NCI-H226 (cell line): ENCODE results near the gene ASTN1.

Source experiments
- DNase-seq: peaks from one replicate; pipeline ENCODE4 v3.0.0-alpha.2; 2015

The ASTN1 gene

DNA sequence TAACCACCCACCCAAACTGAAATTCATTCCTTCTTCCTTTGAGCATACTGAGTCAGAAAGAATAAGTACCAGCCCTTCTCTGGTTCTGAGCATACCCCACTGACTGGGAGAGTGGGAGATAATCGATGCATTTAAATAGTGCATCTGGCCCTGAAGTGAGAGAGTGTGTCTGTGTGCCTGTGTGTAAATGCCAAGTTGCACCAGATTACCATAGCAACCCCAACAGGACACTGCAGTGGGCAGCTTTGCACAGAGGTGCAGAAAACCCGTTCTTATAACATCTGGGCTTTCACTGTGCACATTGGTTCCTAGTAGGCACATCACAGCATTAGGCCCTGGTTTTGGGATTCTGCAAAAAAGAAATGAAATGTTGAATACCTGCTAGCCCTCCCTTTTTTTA is 2.3 kb downstream of the ASTN1 start:
- DNase-seq = no peak

DNA sequence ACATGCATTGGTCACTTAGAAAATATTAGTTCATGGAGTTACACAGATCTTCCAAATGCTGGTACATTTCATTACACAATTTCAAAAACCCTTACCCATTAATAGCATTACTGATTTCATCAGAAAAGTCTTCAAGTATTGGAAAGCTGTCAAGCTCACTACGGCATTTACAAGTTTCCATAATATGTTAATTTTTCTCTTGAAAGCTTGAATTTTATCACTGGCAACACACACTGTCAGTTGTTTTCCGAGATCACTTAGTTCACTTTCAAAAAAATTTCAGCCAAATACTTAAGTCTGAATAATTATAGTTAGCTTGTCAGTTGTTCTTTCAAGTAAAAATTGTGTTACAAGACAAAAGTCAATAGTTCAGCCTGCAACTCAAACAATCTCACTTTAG is 18.0 kb downstream of the ASTN1 start:
- DNase-seq = no peak

DNA sequence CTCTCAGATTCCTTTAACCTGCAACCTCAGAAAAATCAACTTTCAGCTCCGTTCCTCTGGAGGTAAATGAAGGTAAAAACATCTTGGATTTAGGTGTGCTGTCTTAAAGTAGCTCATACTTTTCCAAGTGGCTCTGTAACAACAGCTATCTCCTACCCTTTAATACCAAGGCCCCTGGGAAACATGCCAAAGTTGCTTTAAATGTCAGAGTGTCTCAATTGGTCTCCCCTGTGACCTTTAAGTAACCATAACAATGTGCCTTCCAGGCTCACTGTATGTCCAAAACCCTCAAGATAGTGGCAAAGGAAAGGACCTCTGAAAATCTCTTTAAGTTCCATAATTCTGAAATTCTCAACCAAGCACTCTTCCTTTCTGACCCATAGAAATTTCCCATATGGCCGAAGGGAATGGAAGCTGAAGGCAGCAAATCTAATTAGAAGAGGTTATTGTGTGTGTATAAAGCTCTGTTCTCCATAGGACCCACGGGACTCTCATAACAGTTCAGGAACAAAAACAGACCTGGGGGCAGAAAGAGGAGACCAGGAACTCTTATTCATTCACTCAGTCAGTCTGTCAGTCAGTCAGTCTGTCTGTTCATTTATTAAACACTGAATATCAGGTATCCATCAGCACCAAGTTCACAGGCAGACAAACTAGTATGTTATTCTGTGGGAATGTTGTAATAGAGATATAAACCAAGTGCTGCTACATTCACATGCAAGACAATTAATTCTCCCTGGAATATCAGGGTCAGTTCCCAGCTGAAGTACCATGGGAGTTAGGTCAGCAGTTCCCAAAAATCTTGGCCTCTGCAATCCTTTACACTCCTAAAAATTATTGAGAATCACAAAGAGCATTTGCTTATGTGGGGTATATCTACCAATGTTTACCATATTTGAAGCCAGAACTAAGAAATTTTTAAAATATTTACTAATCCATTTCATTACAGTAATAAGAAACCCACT is 19.1 kb downstream of the ASTN1 start:
- no peak for DNase-seq

DNA sequence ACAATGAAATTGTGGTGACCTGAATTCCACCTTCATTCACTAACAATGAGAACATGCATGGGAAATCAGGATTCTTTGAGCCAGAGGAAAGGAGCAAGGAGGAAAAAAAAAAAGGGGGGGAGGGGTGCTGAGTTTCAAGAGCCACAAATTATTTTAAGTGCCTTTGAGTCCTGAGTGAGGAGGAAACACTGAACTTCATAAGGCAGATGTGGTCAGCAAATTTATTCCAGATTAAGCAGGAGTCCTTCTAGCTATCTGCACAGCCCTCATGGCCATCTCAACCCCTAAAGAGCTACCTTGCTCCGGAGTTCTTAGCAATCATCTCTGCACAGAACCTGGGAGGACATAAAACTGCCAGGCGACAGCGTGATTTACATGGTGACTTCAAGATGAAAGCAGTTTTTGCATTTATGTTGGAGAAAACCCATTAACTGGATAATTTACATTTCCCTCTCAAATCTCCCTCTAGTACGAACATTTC is 21.7 kb downstream of the ASTN1 start:
- no peak for DNase-seq

DNA sequence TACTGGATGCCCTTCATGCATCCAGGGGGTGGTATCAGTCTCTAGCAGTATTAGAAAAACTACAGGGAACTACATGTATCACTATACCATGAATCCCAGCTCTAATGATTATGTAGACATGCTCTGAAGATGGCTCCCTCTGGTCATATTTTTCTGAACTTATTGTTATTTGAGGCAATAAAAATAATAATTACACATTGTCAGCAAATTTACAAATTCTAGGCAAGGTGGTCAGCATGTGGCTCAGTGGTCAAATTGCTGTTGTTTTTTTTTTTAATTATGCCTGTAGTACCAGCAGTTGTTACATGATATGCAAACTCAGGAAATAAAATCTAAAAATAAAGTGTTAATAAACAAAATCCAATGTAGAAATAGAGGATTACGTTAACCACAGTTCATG is 22.5 kb downstream of the ASTN1 start:
- no peak for DNase-seq

DNA sequence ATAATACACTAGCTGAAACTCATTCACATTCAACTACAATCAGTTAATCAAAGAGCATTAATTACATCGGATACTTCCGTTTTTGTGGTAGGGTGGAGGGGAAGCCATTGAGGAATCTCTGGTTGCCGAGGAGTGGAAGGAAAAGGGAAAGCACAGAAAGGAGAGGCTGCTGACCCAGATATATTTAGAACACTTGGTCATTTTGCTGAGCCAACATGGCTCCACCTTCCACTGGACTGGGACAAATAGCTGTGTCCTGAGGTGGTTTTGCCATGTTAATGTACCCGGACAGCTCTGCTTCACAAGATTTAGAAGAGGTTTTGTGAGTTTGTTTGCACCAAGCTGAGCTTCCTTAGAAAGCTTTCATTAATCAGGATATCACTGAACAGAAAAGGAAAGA is 26.2 kb downstream of the ASTN1 start:
- no peak for DNase-seq

DNA sequence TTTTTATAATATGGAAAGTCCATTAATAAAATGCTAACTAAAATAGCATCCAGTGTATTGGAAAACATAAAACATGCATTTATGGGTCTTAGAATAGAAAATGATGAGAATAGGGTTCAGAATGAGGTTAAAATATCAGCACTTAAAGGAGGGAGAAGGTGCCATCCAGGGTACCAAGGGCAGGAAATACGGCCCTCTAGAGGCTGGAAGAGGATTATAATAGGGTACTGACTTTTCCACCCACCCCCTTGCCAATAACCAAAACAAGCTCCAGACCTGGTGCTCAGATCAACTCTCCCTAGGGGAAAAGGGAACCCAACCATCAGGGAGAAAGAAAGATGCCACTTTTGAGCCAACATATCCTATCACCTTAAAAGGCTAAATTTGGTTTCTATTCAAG is 26.7 kb downstream of the ASTN1 start:
- DNase-seq = no peak

DNA sequence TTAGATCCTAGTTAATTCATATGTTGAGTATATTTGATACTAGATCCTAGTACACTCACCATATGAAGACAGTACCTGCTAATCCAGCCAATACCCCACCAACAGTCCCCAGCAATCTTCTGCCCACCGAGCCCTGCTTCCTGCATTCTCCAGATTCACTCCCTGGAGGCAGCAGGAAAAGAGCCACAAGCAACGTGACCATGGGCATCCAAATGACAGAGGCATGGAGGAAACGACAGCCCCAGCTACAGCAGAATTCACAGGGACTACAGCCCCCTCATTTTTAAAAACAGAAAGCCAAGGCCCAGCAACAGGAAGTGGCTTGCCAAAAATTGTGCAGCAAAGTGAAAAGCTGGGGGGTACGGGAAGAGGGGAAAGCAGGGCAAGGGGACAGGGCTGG is 29.3 kb downstream of the ASTN1 start:
- no peak for DNase-seq

DNA sequence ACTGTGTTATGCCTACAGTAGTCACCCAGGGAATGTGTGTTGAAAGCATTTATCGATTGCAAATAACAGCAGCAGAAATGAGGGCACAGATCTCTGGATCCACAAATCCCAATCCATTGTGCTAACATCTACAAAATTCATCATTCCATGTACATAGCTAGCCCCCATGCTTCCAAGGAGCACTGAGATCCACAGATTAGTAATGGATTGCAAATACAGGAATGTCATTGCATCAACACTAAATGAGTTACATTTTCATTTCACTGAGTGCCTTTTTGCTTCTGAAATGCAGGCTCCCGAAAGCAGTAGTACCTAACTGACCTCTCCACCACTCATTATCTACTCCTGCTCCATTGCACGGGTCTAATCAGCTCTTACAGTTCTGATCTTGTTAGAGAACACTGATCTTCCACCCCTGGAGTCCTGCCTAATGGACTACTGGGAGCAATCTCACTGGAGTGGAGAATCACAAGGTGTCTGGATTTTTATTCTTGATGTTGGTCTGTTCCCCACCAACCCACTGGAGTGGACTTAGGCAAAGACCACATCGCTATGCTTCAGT is 30.5 kb downstream of the ASTN1 start:
- DNase-seq = no peak

DNA sequence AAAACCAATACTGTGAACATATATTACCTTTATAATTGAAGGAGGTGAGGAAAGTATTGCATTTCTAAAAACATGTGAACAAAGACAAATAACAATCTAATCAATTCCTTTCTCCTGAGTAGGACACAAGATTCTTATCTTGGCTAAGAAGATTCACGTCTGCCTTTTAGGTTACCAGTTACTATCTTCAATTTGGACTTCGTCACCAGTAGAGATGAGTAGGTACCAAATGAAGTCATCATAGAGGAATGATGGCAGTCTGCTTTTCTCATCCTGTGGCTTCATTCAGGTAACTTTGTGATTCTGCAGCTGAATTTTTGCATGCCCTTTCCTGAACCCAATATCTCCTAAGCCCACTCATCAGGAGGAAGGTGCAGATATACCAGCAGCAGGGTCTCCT is 32.4 kb downstream of the ASTN1 start:
- DNase-seq = no peak

DNA sequence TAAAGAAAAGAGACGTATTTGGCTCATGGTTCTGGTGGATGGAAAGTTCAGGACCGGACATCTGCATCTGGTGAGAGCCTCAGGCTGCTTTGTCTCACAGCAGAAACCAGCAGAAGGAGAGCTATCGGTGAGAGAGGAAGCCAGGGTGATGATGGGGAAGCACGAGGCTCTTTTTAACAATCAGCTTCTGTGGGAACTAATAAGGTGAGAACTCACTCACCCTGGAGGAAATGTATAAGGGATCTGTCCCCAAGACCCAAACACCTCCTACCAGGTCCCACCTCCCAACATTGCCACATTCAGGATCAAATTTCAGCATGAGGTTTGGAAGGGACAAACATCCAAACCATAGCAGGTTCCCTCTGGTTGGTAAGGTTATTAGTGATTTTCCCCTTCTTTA is 32.8 kb downstream of the ASTN1 start:
- DNase-seq = no peak

DNA sequence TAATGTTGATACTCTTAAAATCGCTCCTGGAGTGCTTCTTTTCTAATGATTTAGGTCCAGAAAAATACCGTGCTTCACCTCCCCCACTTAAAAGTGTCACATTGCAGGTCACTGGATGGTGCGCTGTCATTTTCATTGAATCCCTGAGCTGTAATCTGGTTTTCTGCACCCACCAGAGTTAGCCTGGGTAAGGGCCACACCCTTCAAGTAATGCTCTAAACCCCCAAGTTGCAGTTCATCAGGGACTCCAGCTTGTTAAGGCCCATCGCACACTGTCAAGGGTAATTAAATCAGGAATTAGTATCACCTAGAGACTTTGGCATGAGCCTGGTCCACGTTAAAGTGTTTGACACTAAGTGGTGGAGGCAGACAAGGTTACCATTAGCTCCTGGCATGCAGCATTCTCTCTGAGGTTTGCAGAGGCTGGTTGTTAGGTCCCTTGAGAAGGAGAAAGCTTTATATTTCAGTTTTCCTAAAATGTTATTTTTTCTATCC is 34.0 kb downstream of the ASTN1 start:
- no peak for DNase-seq

DNA sequence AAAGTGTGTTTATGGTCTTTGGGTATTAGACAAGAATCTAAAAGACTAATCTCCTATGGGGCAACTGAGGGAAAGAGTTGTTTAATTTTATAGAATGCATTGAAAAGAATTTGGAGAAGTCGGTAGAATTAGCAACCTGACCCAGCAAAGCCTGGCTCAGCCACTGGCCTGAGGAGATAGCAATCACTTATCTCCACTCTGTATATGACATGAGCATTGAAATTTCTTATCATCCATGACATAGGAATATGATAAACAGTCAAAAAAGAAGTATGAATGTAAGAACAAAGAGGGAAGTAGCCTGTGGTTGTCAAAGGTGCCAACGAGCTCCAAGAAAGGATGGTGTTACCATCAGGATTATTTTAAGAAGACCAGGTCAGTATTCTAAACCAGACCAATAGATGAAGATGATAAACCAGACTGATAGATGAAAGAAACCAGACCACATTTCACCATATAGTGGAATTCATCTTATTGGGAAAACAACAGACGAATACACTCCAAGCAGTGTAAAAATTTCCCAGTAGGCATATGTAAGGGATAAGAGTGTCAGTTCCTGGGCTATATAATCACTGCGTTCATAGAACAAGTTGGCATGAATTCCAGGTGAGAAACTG is 35.7 kb downstream of the ASTN1 start:
- DNase-seq = no peak

DNA sequence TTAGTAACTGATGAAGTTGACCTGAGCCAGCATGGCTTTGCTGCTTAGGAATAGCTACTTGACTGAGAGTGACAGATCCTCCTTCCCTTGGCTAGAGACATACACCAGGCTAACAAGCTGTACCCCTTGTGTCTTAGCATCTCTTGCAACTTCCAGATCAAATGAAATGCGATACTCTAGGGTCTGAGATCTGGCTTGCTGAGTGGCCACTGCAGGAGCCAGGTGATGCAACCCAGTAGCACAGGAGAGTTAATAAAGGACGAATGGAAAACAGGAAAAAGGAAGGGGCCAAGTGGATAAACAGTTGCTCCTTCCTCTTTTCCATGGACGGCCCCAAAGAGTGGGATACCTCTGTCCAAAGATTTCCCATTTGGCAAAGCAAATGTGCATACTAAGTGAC is 38.2 kb downstream of the ASTN1 start:
- no peak for DNase-seq

DNA sequence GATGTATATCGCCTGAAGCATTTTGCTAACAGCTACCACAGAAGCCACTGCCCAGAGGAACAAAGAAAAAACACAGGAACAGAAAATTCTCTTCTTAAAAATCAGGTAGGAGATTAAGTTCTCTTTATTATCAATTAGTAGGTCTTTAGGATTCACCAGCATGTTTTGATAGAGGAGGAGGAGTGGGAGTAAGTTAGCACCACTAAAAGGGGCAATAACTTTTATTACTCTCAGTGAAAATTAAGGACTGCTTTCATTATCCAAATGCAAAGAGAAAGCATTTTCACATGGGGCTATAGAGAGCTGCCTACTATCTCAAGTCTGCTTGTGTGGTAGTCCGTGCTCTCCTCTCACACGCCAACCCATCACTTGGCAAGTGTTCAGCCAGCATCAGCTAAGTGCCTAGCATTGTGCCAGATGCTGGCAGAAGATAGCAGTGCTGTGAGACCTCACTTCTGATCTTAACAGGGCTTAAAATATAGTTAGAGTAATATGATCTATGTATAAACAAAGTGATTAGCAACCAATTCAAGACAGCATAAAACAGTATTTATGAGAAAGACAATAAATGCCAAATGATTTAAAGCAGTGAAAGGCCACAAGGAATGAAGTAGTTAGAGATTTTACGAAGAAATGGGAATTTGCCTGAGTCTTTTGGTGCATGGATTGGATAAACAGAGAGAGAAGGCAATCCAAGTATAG is 39.8 kb downstream of the ASTN1 start:
- no peak for DNase-seq

DNA sequence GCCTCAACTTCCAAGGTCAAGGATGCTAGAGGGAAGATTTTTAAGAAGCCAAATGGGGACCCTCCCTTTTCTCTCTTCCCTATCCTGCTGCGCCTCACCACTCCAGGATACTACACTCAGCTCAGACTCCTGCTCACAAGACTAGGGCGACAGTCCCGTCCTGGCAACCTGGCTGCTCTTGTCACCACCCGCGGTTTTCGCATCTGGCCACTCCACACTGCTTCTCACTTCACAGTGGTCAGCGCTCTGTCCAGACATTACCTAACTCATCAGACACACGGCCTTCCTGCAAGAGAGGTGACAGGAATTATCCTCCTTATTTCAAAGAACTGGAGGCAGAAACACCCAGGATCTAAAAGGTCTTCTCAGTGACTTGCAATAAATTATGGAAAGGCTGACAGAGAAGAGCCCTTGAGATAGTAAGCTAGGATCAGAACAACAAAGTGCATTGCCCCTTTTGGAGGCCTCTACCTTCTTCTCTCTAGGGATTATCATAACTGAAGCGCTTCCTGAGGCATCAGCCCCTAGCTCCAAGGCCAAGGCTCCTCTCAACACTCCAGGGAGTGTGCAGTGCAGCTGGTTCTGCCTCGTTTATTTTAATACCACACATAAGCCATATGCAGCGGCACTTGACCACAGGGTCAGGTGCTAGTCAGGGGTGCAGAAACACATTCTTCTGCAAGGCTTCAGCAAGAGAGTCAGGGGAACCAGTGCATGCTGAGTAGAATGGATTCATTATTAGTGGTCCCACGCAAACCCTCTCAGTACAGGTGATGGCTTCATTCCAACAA is 41.9 kb downstream of the ASTN1 start:
- DNase-seq = no peak

DNA sequence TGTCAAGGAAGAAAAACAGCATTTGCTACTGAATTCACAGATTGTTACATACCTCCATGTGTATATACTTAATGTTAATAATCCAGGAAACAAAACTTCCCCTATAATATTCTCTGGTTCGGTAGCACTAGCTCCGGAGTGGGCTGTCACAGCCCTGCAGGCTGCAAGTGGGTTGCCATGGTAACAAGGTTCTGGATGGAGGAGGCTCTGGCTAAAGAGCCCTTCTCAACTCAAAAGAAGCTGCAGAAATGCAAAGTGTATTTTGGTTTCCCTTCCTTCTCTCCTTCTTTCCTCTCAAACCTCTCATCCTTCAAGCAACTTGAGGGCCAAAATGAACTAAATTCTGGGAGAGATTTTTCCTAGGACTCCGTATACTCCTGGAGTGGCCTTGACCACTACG is 45.2 kb downstream of the ASTN1 start:
- DNase-seq = no peak

DNA sequence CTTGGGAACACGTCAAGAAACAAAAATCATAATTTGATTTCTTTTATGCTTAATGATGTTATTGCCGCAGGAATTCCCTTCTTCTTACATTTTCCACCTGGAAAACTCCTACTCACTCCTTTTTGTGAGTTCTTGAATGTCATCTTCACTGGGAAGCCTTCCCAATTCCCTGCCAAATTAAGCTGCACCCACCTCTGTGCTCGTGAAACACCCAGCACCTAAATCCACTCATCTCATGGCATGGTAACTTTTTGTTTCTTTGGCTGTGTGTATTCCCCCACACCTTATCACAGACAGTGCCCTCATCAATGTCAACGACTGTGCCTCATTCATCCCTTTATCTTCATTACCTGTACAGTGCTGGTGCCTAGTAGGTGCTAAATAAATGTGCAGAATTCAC is 45.6 kb downstream of the ASTN1 start:
- no peak for DNase-seq

DNA sequence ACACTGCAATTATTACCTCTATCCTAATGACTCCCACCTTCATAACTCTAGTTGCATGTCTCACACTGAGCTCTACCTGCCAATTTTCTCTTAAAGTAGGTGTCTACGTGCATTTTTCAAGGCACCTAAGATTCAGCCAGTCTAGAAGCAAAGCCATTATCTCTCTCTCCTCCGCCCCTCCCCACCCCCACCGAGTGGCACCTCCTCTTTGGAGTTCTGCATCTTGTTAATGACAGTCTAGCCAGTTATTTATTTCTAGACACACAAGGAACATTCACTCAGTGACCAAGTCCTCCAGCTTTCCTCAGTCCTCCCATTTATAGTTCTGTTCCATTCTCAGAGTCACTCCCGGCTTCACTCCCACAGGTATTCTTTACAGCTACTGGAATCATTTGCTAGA is 47.6 kb downstream of the ASTN1 start:
- no peak for DNase-seq

DNA sequence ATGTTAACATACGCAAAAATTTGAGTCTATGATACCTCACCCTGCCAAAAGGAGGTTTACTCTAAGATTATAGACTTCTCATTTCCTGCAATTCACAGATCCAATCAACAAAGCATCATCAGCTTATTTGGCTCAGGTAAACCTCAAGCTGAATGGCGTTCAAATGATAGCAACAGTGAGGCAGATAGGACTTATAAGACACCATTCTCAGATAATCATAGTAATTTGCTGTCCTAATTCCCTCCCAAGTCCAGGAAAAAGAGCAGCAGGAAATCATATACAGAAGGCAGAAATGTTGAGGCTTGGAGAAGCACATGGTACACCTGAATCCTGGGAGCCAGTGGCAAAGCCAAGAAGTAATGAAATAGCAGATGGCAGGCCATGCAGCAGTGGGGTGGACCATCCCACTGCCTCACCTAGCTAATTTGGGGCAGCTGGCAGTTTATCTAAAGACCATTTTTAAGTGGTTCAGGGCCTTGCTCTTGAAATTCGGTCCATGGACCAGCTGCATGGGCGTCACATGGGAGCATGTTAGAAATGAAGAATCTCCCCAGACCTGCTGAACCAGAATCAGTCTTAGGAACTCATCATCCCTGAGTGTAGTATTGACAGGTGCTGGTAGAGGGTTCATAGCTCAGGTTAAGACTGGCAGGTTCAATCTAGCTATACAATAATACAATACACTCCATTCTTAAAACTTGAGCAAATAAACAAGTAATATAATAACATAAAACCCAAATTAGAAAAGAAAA is 57.7 kb downstream of the ASTN1 start:
- DNase-seq = no peak

DNA sequence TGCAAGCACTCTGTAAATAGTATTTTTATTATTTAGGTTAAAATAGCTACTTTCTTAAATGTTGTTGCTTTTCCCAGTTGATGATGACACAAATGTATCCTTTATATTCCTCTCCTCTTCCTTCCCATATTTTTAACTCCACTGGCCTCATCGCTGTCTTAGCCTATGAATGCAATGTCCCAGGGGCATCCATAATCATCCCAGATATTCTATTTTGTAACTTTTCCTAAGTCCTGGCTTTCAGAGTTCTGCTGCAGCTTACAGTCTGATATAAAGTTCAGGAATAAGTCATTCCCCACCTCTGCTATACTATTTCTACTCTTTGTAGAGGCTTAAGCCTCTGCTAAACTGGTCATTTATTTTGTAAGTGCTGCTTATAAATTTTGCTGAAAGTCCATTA is 58.3 kb downstream of the ASTN1 start:
- DNase-seq = no peak
